Measurements from ENCODE around the gene RPL31.

- no peak for TF ChIP-seq CTCF (IDR thresholded peaks at IDR 0.05)
- TF ChIP-seq POLR2A (IDR thresholded peaks at IDR 0.05): no peak
Measured at GRCh38 chr2:101004620-101005325, 2.7 kb downstream of the RPL31 start.
